HG03066 (cell line): Measurements from ENCODE around the gene NTSR1.

Experiments
- ATAC-seq: cut with Tn5 transposase; IDR thresholded peaks from one replicate; pipeline ENCODE4 v1.9.1; 2021; ENCODE audit warnings: low read depth; ENCODE audit not compliant: unreplicated experiment

NTSR1 gene

DNA sequence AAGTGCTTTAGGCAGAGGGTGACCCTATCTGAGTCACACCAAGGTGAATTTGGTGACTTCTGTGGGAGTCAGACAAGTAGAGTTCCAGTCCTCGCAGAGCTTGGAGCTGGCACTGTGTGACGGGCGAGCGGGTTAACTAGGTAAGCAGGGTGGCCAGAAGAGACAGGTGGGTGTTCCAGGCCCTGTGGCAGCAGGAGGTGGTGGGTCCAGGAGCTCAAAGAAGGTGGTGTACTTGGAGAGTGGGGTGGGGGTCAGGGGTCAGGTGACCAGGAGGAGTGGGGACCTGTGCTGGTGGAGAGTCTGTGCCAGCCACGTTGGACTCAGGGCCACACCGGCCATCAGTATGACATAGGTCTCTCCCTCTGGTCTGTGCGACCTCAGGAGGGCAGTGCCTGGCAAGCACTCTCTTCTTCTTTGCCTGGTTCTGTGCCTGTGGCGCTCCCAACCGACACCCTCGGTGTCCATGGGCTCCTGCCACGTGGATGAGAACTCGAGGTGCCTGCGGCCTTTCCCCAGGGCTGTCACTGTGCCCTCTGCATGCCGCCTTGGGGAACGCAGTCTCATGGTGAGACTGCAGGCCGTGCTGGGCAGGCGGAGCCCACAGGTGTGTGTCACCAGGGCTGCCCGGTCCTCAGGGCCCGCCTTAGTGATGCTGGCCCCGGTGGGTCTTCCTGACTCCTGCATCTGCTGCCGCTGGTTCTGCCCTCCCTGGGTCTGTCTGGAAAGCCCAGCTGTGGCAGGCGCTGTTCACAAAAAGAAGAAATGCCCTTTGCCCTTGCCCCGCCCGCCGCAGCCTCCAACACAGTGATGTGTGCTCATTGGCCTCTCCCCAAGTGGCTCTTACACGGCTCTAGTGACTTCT, 89.3 kb downstream of the NTSR1 start:
- no peak for ATAC-seq

DNA sequence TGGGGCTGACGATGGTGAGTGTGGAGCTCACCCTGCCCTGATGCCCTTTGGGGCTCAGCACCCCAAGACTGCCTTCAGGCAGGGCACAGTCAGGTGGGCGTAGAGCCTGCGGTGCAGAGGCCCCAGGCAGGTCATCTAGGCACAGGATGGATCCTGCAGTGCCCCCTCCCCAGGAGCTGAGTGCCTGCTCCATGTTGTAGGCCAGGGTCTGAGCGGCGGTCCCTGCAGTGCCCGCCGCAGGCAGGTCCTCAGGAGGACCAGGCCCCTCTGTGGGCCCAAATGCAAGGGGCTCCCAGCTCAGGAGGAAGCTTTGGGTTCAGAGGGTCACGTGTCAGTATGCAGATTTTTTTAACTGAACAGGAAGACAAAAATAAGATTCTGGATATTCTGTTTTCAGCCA, 90.4 kb downstream of the NTSR1 start:
- ATAC-seq, result no peak

DNA sequence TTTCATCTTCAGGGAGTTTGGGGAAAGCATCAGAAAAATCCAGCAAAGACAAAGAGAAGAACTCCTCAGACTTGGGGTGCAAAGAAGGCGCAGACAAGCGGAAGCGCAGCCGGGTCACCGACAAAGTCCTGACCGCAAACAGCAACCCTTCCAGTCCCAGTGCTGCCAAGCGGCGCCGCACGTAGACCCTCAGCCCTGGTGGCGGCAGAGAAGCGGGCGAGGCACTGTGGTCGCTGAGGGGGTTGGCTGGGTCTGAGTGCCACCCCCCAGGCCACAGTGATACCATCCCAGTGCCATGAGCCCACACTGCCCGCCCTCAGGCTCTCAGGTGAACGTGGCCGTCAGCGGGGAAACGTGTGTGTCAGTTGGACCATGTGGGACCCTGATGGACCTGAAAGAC, 90.8 kb downstream of the NTSR1 start:
- no peak for ATAC-seq

DNA sequence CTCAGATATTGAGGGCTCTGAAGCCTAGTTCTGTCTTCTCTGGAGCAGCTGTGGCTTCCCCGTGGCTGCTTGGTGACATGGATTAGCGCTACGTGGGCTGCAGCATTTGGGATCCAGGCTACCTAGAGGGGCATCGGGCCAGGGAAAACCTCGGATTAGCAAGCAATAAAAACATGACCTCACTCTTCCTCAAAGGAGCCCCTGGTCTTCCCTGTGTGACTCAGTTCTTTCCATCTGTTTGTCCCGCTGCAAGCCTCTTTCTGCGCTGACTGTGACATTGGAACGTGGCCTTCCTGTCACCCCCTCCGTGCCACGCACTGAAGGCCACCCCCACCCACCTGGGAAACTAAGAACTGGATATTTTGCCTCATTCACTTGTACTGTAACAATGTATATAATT, 91.2 kb downstream of the NTSR1 start:
- no peak for ATAC-seq

DNA sequence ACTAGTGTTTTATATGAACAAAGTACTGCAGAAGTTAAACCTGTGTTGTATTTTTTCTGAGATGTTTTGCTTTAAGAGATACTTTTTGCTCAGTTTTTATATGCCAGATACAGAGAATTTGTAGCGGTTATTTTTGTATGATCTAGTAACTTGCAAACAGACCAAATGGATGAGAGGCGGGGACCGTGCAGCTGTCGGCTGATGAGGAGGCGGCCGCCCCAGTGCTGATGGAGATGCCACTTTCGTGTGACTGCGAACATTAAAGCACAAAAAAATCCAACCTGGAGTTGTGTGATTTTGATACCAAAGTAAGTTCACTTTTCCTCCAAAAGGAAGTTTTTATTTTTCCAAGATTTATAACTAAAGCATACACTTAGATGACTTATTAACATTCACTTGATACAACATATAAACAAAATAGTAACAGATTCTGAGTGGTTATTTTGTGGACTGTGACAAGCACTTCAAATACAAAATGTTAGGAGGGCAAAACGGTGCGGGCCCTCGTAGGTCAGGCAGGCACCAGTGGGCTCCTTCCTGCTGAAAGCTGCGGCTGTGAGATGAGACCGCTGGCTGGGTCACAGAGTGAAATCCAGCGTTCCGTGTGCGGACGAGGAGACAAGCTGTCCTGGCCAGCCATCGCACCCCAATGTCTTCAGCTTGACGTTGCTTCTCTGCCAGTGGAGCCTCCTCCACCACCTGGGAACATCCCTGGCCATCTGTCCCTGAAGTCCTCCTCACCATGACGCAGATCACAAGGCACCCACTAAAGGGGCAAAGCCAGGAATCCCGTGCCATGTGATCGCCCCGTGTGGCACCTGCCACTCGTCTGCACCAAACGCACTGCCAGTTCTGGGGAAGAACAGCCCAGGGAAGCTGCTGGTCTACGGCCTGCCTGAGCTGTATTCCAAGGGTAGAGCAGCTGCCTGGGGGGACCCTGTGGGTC, 92.0 kb downstream of the NTSR1 start:
- ATAC-seq, result no peak

DNA sequence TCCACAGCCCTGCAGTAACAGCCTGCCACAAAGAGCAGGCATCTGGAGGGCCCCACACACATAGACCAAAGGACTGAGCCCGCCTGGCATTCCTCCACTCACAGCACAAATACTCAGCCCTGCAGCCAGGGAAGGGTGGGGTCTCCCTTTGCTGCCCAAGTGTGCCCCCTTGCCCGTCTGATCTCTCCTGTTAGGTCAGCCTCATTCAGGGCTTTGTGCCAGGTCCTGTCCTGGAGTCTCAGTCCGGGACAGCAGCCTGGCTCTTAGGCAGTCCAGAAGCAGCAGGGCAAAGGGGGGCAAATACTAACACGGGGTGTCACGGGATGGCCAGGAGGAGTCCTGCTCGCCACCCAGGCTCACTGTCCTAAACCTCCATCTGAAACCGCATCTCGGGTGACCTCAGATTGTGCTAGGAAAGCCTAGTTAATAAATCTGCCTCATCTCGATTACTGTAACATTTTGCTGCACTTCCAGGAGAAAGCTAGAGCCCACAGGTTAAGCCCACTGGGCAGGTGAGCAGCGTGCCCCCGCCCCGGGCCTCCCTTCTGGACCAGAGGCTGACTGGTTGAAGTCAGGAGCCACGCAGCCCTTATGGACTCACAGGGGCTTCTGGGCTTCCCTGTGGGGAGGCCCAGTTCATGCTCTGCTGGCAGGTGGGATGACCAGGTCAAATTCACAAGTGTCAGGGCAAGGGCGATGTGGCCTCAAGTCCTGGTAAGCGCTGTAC, 92.8 kb downstream of the NTSR1 start:
- ATAC-seq, result no peak

DNA sequence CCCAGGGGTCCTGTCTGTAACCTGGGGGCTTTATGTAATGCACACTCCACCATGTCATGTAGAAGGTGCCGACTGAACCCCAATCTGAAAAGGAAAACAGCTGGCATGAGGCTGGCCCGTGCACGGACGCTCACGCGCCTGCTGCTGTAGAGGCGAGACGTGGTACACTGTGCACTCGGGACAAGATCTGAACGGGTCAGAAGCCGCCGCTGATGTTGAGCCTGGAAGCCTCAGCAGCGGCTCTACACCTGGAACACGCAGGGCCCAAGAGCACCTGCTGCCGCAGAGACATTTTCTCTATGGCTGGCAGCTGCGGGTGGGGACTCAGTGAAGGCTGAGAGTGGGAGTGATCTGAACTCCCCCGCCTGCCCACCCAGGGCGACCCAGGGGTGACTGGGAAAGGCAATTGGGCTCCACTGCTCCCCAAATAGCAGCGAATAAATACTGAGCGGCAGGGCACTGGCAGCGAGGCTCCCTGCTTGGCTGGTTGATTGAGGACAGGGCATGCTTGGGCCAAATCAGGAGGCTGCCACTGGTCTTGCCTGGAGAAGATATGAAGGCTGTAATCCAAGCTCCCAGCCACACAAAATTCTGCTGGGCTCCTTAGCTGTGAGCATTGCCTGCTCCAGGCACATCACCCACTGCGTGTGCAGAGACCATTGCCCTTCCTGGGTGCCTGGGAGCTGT, 93.5 kb downstream of the NTSR1 start:
- no peak for ATAC-seq

DNA sequence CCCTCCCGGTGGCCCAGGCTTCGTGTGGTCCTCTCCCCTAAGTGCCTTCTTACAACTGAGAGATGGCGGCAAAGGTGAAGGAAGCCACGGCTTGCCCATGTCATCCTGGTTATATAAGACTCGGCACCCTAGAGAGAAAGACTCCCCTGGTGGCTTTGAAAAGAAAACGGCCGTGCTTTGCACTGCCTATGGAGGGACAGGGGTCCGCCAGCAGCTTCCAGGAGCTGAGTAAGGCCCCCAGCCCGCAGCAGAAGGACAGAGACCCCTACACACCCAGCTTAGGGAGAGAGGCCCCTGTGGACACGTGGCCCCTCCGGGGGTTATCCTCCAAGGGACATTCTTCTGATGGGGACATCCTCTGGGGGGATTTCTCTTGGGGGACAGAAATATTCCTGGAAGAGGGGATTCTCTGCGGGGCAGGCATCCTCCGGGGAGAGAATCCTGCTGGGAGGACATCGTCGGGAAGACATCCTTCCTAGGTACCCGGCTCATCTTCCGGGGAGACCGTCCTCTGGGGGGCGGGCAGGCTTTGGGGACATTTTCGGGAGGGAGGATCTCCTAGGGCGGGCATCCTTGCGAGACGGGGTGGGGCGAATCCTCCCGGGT, 95.5 kb downstream of the NTSR1 start:
- no peak for ATAC-seq

DNA sequence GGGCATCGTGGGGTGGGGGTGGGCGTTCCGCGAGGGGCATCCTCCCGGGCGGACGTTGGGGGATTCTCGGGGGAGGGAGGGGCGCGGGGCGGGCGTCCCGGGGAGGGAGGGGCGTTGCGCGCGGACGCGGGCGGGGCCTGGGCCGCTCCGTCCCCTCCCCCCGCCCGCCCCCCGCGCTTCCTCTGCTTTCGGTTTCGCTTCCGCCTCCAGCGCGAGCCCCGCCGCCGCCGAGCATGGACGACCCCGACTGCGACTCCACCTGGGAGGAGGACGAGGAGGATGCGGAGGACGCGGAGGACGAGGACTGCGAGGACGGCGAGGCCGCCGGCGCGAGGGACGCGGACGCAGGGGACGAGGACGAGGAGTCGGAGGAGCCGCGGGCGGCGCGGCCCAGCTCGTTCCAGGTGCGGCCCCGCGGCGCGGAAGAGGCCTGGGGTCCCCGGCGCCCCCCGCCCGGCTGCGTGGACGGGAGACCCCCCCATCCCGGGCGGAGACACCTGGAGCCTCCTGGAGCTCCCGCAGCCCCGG, 96.1 kb downstream of the NTSR1 start, which contains the start of gene OGFR:
Gene OGFR, plus strand, starts transcription at position 209 of the 528 bp plus-strand sequence. Its CDS starts 25 bp downstream, at position 234.
- ATAC-seq, result peak; percentile 46

DNA sequence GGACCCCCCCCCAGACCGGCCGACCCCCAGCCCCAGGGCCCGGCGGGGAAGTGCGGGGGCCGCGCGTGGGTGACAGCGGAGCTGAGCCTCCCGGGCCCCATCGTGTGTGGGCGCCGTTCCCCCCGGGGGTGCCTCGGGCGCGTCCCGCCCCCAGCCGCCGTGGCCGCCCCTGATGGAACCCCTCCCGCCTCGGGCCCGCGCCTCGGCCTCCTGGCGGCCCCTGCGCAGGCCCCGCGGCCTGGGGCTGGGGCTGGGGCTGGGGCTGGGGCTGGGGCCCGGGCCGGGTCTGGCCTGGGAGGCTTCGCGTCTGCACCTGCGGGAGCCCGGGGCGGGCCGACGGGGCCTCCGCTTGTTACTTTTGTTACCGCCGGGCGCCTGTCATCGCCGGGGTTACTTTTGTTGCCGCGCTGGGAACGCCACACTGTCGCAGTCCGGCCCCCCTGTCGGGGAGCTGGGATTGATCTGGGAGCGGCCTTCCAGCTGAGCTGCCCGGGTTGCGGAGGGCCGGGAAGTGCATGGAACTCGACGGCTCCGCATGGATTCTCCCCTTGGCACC, 96.6 kb downstream of the NTSR1 start:
- no peak for ATAC-seq

DNA sequence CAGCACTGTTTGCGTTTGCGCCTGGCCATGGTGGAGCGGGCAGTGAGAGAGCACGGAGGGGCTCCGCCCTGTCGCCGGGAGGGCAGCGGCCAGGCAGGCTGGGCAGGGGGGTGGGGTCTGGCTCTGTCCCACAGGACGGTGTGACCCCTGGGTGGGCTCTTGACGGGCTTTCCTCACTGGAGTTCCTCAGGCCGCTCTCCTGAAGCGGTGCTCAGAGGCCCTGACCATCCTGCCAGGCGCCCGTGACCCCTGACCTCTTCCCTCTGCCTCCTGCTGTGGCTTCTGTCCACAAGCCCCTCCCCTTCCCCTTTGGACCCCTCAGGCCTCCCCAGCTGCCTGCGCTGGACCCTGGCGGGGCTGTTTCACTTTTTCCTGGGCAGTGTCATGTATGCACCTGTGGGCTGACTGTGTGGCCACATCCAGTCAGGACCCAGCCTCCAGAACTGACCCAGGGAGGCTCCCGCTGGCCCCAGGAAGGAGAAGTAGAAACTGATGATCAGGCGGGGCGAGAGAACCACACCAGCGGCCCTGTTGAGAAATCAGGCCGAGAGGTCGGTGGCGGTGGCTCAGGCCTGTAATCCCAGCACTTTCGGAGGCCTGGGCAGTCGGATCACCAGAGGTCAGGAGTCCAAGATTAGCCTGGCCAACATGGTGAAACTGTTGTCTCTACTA, 97.2 kb downstream of the NTSR1 start:
- ATAC-seq, result no peak

DNA sequence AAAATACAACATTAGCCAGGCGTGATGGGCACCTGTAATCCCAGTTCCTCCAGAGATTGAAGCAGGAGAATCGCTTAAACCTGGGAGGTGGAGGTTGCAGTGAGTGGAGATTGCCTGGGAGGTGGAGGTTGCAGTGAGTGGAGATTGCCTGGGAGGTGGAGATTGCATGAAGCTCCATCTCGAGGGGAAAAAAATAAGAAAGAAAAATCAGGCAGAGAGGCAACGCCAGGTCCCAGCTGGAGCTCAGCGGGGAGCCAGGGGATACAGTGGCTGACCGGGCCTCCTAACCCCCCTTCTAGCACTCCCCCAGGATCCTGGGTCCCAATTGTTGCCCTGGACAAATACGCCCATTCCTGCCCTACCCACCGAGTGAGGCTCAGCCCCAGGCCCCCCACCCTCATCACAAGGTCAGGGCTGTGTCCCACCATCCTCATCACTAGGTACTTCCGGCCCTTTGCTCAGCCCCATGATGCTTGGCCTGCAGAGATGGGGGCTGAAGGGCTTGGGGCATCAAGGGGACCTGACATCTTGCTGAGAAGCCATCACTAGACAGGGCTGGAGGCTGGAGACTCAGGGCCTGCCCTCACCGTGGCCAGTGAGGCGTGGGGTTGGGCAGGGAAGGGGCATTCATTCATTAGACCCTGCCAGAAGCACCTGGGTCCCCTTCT, 97.9 kb downstream of the NTSR1 start:
- ATAC-seq, result no peak

DNA sequence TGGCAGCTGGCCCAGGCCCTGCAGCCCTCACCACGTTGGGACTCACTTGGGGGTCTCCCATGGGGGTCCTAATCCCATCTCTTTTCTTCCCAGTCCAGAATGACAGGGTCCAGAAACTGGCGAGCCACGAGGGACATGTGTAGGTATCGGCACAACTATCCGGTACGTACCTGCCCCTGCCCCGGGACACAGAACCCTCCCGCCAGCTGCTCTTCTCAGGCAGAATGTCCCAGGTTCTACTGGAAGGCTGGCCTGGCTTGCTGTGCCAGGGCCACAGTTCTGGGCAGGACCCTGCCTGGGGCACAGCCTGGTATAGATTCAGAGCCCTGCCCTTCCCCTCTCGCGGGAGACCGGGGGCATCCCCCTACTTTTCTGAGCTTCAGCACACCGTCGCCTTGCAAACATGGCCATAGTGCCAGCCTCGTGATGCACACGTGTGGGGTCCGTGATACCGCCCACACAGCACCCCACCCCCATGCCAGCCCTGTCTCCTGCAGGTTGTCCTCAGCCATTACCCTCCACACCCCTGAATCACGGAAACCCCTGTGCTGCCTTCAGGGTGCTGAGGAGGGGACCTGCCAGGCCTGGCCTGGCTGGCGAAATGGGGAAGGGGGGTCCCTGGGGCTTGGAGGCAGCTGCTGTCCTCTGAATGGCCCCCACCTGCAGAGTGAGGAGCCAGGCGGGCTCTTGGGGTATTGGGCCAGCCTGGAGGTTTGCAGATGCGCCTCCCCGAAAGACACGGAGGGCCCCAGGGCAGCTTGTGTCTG, 99.0 kb downstream of the NTSR1 start:
- ATAC-seq, result no peak

DNA sequence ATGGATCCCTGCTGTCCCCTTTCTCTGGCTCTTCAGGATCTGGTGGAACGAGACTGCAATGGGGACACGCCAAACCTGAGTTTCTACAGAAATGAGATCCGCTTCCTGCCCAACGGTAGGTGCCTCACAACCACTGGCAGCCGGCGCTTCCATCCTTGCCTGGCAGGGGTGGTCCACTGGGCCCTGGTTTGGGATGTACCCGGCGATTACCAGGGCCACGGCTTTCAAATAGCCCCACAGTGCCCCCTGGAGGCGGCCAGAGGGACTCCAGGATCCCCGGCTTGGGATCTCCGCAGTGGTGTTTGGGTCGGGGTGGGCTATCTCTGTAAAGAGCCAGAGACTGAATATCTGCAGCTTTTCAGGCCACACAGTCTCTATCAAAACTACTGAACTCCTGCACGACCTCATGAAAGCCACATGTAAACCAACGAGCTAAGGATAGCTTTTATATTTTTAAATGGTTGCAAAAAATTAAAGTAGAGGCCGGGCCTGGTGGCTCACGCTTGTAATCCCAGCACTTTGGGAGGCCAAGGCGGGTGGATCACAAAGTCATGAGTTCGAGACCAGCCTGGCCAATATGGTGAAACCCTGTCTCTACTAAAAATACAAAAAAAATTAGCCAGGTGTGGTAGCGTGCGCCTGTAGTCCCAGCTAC, 99.7 kb downstream of the NTSR1 start:
- ATAC-seq, result no peak

DNA sequence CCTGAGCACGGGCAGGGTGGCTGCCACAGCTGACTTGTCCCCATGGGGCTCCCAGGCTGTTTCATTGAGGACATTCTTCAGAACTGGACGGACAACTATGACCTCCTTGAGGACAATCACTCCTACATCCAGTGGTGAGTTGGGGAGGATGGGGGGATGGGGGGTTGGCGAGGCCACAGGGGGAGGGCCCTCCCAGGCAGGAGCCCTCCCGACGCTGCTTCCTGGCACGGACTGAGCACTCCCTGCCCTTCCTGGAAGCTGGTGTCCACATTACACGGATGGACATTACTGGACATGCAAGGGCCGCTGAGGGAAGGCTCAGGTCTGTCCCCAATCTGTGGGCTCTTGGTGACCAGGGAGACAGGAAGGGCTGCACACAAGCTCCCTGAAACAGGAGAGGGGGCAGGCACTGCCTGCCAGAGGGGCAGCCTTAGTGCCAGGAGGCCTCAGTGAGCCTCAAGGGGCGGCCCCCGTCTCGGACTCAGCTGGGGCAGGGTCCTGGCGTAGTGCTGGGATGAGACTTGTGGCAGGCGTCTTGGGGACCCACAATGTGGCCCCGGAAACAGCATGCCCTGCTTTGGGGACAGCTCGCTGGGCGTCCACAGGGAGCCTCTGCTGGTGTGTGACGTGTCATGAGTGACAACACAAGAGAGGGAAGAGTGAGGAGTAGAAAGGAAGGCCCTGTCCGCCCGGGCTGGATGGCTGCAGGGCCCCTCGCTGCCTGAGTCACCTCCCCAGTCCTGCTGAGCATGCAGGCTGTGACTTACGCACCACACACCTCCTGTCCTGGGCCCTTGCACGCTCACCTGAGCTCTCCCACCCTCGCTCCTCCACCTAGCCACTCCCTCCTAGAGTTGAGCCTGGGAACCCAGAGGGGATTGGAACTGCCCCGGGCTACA, 101.1 kb downstream of the NTSR1 start:
- ATAC-seq, result no peak

DNA sequence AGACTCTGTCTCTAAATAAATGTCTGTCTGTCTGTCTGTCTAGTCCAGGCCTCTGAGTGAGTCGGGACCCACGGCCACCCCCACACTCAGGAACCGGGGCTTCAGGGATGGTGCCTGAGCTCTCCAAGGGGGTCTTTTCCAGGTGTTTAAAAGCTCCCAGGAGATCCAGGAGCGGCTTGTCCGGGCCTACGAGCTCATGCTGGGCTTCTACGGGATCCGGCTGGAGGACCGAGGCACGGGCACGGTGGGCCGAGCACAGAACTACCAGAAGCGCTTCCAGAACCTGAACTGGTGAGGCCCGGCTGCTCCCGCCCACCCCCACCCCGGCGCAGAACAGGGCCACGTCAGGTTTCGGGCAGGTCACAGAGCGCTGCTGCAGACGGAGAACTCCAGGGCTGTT, 102.7 kb downstream of the NTSR1 start:
- ATAC-seq, result no peak
